GM12864 (cell line): ENCODE data around the gene ABCA1.

Experiments used
- DNase-seq: peaks from one replicate; pipeline ENCODE4 v3.0.0-alpha.2; 2011; ENCODE audit warnings: low read depth
- H3K4me3 ChIP-seq: 2 replicates; pipeline ENCODE4 v1.5.1; 2011; ENCODE audit warnings: mild to moderate bottlenecking, low read depth, low read length, control low read depth
- TF ChIP-seq, protein P1 (sequence below): IDR thresholded peaks from 2 replicates; pipeline ENCODE4 v1.5.1; 2011; ENCODE audit warnings: low read depth, mild to moderate bottlenecking, moderate library complexity, low read length, control low read depth, inconsistent platforms; ENCODE audit errors: missing control alignments

Gene ABCA1

DNA sequence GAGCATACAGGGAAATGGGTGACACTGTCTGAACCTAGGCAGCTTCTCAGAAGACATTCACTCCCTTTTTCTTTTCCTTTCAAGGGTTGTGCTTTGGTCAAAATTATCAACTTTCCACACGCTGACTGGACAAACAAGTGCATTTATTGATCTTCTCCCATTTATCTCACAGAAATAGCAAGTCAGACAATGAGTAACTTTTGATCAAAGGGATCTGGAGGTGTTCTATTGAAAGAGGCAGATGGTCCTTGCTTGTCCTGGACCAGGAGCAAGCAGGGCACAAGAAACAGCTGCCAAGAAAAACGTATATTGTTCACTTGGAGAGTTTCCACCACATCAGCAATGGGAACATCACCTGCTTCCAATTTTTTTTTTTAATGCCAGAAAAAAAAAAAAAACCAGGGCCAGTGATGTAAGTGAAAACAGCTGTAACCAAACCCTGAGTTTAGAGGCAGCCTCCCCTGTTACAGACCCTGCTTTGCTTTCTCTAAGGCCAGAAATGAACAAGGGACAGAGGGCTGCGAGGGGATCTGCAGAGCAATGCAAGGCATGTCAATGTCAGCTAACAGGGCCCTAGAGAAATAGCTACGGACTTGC, 84.2 kb downstream of the ABCA1 start:
- no peak for DNase-seq
- H3K4me3 ChIP-seq: no peak overlapping the region
- TF ChIP-seq, protein P1, sequence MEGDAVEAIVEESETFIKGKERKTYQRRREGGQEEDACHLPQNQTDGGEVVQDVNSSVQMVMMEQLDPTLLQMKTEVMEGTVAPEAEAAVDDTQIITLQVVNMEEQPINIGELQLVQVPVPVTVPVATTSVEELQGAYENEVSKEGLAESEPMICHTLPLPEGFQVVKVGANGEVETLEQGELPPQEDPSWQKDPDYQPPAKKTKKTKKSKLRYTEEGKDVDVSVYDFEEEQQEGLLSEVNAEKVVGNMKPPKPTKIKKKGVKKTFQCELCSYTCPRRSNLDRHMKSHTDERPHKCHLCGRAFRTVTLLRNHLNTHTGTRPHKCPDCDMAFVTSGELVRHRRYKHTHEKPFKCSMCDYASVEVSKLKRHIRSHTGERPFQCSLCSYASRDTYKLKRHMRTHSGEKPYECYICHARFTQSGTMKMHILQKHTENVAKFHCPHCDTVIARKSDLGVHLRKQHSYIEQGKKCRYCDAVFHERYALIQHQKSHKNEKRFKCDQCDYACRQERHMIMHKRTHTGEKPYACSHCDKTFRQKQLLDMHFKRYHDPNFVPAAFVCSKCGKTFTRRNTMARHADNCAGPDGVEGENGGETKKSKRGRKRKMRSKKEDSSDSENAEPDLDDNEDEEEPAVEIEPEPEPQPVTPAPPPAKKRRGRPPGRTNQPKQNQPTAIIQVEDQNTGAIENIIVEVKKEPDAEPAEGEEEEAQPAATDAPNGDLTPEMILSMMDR: no peak

DNA sequence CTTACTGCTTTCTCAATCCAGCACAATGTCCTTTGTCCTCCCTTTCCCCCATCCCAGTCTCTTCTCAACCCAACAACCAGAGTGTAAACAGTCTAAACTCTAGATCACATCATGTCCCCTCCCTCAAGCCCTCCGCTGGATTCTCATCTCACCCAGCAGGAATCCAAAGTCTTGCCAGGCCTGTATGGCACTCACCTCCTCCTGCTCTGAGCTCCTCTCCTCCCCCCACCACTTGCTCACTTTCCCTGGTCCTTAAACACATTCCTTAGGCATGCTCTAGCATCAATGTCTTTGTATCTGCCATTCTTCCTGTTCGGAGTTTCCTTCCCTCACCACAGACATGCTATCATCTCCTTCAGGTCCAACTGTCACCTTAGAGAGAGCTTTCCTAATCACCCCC, 85.3 kb downstream of the ABCA1 start:
- no peak for DNase-seq
- no peak overlapping the region for H3K4me3 ChIP-seq
- TF ChIP-seq, protein P1: no peak

DNA sequence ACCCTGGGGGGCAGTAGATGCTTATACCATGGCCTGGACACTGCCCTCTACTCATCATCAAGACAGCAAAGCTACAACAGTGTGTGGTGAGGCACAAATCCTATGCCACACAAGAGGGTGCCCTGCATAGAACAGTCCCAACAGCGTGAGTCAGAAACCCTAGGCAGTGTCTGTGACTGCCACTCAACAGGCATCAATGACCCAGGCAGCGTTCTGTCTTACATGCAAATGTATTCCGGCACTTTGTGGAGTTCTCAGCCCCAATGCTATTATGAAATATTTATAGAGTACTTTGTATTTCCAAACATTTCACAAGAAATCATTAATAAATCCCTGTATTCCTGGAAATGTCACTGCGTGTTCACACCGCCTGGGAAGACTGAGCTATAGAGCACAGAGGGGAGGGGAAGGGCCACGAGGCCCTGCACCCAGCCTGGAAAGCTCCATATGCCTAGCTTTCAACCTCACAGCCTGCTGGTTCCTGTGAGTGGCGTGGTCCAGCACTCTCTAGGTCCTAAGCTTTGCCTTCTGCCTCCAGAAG, 86.3 kb downstream of the ABCA1 start:
- H3K4me3 ChIP-seq: no peak overlapping the region
- no peak for DNase-seq
- TF ChIP-seq, protein P1: no peak

DNA sequence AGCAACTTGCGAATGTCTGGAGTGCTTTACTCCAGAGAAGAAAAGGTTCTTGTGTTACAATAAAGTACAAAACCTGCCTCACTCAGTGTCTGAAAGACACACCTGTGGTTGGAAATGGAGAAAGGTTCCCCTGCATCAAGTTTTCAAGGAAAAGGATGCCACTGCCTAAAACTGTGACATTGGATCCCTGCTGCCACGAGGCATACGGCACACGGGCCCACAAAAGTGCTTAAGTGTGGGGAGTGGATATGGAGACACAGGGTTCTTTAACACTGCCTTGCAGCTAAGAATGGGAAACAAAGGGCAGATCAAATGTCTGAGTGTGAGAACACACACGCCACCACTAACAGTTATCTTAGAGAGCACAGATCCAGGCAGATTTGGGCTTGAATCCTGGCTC, 89.0 kb downstream of the ABCA1 start:
- DNase-seq: no peak
- no peak overlapping the region for H3K4me3 ChIP-seq
- TF ChIP-seq, protein P1: no peak

DNA sequence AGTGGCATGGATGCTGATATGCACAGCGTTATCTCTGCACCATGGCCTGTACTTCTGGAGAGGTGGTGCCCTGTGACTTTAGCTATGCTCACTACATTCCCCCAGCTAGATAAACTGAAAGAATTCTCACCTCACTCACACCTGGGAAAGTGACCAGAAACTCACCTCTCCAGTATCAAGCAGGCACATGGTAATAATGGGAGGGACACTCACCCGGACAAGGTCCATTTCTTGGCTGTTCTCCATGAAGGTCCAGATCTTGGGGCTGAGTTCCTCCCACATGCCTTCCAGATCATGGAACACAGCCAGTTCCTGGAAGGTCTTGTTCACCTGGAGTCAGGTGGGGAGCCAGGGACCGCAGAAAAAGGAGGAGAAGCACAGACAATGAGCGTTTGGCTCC, 91.2 kb downstream of the ABCA1 start:
- no peak overlapping the region for H3K4me3 ChIP-seq
- no peak for DNase-seq
- TF ChIP-seq, protein P1: no peak

DNA sequence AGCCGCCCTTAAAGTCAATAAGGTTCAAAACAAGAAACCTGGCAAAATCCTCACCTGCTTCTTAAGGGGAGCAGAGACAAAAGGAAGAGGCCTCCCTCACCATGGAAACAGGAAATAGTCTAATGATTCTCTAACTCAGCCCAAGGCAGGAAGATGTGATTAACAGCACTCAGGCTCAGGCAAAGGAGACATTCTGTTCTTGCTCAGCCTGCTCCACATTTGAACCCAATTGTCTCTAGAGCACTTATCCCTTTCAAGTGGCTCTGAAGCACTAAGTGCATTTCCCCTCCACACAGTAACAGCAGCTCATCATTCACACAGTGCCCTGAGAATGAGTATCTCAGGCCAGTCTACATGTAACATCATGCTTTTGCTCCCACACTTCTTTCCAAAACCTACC, 91.7 kb downstream of the ABCA1 start:
- no peak overlapping the region for H3K4me3 ChIP-seq
- TF ChIP-seq, protein P1: no peak
- DNase-seq: no peak

DNA sequence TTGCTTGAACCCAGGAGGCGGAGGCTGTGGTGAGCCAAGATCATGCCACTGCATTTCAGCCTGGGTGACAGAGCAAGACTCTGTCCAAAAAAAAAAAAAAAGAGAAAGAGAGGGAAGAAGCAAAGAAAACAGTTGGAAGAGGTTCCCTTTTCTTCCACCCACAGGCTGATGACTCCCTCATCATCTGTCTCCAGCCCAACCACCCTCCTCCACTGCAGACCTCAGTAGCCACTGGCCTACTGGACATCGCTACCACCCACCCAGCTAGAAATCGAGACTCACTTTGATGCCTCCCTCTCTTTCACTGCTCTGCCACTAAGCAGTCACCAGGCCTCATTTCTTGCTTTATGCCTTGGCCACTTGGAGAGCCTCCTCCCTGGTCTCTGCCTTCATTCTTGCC, 92.8 kb downstream of the ABCA1 start:
- TF ChIP-seq, protein P1: no peak
- DNase-seq: no peak

More for the DNA sequence above, 92.8 kb downstream of the ABCA1 start:
- H3K4me3 ChIP-seq: no peak overlapping the region
